Glutamatergic neuron (in vitro differentiated cells): ENCODE results near the gene SPATA3. TPM values are rescaled to one million over a fixed set of nuclear protein-coding genes. Genes with fewer than 3 reads are reported as not detected.

Source experiments
- DNase-seq: peaks from one replicate; pipeline ENCODE4 v3.0.0; 2022
- H3K27ac Mint-ChIP-seq: one replicate; pipeline ENCODE4 v1.8.0; 2020; ENCODE audit warnings: mild to moderate bottlenecking, mixed read lengths, inconsistent platforms; ENCODE audit not compliant: unreplicated experiment
- H3K27me3 Mint-ChIP-seq: one replicate; pipeline ENCODE4 v1.8.0; 2020; ENCODE audit warnings: mild to moderate bottlenecking, moderate library complexity, mixed read lengths, inconsistent platforms; ENCODE audit not compliant: unreplicated experiment
- H3K36me3 Mint-ChIP-seq: one replicate; pipeline ENCODE4 v1.8.0; 2020; ENCODE audit warnings: mild to moderate bottlenecking, mixed read lengths, inconsistent platforms; ENCODE audit not compliant: unreplicated experiment
- H3K4me1 Mint-ChIP-seq: one replicate; pipeline ENCODE4 v1.8.0; 2020; ENCODE audit warnings: mild to moderate bottlenecking, low read depth, mixed read lengths, inconsistent platforms; ENCODE audit not compliant: unreplicated experiment
- H3K4me3 Mint-ChIP-seq: one replicate; pipeline ENCODE4 v1.8.0; 2020; ENCODE audit warnings: mild to moderate bottlenecking, mixed read lengths, inconsistent platforms; ENCODE audit not compliant: unreplicated experiment
- H3K9me3 Mint-ChIP-seq: one replicate; pipeline ENCODE4 v1.8.0; 2020; ENCODE audit warnings: mild to moderate bottlenecking, moderate library complexity, mixed read lengths, inconsistent platforms; ENCODE audit not compliant: unreplicated experiment
- total RNA-seq: library from RNA; stranded (reverse); fragmentation: NEBNext Ultra II Directional; extraction: Animal tissue kit (Norgen Biotek cat#: 25700); gene quantifications from one replicate; pipeline ENCODE4 v1.2.1, GENCODE V29; 2021; ENCODE audit not compliant: unreplicated experiment
- TF ChIP-seq, protein P1 (sequence below): fragments of 200-600 bp; sonication (generic); IDR thresholded peaks from one replicate; pipeline ENCODE4 v1.5.0; 2021; ENCODE audit not compliant: partially characterized antibody, unreplicated experiment

Gene SPATA3
- total RNA-seq, 1 donor from 2014 or later = not detected

DNA sequence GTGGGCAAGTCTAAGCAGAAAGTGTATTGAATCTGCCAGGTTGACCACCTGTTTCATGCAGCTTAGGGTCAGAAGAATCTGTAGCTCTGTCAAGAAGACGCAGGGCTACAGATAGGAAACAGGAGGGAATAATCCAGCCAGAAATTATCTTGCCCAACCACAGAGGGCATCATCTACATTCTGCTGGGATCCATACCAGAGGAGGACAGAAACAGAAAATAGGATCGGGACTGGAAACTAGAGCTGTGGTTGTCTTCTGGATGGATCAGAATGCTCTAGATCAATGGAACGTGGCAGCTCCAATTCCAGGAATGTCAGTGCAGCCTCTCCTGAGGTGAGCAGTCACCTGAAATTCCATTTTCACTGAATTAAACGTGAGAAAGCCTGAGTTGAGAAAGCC, 3.6 kb downstream of the SPATA3 start:
- Mint-ChIP-seq H3K27ac (no peak overlapping the region), H3K9me3 (no peaks in the 10 kb centered on the region), H3K4me1 (peaks cover 2% of the 10 kb centered on the region), H3K36me3 (peaks cover 5% of the 10 kb centered on the region), H3K27me3 (peaks cover 5% of the 10 kb centered on the region), H3K4me3 (no peak overlapping the region)
- DNase-seq = no peak
- TF ChIP-seq, protein P1, sequence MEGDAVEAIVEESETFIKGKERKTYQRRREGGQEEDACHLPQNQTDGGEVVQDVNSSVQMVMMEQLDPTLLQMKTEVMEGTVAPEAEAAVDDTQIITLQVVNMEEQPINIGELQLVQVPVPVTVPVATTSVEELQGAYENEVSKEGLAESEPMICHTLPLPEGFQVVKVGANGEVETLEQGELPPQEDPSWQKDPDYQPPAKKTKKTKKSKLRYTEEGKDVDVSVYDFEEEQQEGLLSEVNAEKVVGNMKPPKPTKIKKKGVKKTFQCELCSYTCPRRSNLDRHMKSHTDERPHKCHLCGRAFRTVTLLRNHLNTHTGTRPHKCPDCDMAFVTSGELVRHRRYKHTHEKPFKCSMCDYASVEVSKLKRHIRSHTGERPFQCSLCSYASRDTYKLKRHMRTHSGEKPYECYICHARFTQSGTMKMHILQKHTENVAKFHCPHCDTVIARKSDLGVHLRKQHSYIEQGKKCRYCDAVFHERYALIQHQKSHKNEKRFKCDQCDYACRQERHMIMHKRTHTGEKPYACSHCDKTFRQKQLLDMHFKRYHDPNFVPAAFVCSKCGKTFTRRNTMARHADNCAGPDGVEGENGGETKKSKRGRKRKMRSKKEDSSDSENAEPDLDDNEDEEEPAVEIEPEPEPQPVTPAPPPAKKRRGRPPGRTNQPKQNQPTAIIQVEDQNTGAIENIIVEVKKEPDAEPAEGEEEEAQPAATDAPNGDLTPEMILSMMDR = no peak

DNA sequence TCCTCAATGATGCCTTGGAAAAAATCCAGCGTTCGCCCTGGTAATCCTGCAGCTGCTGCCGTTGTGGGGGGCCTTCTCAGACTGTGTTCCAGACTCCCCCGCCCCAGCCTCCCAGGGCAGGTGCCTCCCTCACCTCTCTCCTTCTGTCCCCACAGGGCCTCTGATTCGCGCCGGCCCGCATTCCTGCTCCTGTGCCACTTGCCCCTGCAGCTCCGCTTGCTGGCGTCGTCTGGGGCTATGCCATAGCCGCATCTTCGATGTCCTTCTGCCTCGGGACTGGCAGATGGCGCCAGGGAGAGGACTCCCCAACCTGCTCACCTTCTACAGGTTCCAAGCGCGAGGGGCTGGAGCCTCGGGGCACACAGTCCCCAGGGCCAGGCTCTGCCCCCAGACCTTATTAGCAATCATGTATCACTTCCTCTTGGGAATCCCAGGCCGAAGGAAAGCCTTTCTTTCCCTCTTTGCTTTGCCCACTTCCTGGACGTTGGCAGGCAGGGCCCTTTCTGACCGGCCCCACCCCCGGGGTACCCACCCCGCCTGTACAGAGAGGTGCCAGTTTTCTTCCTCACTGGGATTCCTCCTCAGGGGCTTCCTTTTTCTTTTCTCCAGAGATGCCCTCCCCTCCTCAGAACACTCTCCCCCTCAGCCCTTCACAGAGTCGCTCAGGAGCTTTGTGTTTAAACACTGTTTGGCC, 4.4 kb downstream of the SPATA3 start:
- Mint-ChIP-seq H3K4me1 (peaks cover 2% of the 10 kb centered on the region), H3K27me3 (peaks cover 9% of the 10 kb centered on the region), H3K27ac (no peak overlapping the region), H3K9me3 (peaks cover under 1% of the 10 kb centered on the region), H3K36me3 (peaks cover 12% of the 10 kb centered on the region), H3K4me3 (no peak overlapping the region)
- DNase-seq = no peak
- TF ChIP-seq, protein P1 = no peak

DNA sequence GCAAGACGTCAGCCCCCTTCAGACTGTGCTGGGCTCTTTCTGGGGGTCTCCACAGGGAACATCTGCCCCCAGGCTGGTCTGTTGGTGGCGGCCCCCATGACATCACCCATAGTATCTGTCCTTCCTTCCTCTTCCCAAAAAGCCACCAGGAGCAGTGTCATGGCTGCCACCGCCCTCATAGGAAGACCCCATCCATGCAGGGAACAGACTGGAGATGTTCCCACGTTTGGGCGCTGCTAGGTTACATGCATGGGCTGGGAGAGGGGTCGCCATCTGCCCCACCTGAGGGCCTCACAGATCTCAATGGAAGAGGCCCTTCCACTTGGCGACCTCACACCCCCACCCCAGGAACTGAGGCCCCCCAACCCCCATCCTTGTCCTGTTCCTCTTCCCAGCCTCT, 5.1 kb downstream of the SPATA3 start:
- peaks cover 11% of the 10 kb centered on the region for H3K27me3 Mint-ChIP-seq

DNA sequence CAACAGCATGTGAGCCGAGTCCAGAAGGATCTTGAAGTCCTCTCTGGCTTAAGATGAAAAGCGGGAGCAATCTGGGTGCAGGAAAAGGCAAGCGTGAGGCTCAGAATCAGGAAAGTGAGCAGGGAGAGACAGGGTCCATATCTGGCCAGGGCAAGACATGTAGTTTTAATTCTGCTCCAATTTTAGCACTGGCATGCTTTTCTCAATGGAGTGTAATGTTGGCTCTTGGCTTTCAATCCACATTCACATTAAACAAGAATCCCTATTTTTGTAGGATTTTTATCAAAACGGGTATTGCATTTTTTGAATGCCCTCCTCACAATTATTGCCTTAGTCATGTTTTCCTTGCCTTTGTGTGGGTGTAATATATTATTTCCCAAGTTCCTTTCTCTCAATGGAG, 6.0 kb downstream of the SPATA3 start:
- Mint-ChIP-seq H3K4me3 (no peak overlapping the region), H3K27ac (no peak overlapping the region), H3K4me1 (peaks cover 2% of the 10 kb centered on the region), H3K9me3 (peaks cover 2% of the 10 kb centered on the region), H3K27me3 (peaks cover 11% of the 10 kb centered on the region), H3K36me3 (peaks cover 14% of the 10 kb centered on the region)
- TF ChIP-seq, protein P1 = no peak
- DNase-seq = no peak

More for the DNA sequence above, 5.1 kb downstream of the SPATA3 start:
- Mint-ChIP-seq H3K9me3 (peaks cover 2% of the 10 kb centered on the region), H3K4me3 (no peak overlapping the region), H3K36me3 (peaks cover 16% of the 10 kb centered on the region), H3K27ac (no peak overlapping the region), H3K4me1 (peaks cover 2% of the 10 kb centered on the region)
- TF ChIP-seq, protein P1 = no peak
- DNase-seq = no peak

DNA sequence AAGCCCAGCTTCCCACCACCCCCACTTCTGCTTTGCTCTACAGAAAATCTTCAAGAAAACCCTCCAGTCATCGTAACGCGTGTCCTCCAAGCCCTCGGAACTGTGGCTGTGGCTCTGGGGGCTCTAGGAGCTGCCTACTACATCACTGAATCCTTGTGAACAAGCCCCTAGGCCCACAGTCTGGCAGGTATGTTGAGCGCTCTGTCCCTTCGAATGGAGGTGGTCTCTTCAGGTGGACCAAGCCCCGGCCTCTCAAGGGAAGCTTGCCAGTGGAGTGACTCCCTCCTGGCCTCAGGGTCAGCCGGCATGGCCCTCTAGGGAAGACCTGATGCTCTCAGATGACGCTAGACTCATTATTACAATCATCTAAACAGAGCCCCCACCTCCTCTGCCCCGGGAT, 6.7 kb downstream of the SPATA3 start:
- DNase-seq = no peak
- H3K9me3 Mint-ChIP-seq = peaks cover 2% of the 10 kb centered on the region
- no peak overlapping the region for H3K4me3 Mint-ChIP-seq
- peaks cover 2% of the 10 kb centered on the region for H3K4me1 Mint-ChIP-seq
- no peak overlapping the region for H3K27ac Mint-ChIP-seq
- peaks cover 11% of the 10 kb centered on the region for H3K36me3 Mint-ChIP-seq
- peaks cover 11% of the 10 kb centered on the region for H3K27me3 Mint-ChIP-seq
- TF ChIP-seq, protein P1 = no peak
